Suprapubic skin (tissue), 4 donors: ENCODE measurements around the gene TINAGL1. TPM values are rescaled to one million over a fixed set of nuclear protein-coding genes. Genes with fewer than 3 reads are reported as not detected.

Experiments used
- DNase-seq, 2 donors: peaks; one replicate each; pipeline ENCODE4 v3.0.0-alpha.2; 2019; ENCODE audit warnings: low spot score in 2 of 2
- H3K27ac ChIP-seq: fragments of 200-600 bp; sonication (generic); one replicate; pipeline ENCODE4 v1.5.1; 2019
- H3K27me3 ChIP-seq: fragments of 200-600 bp; sonication (generic); one replicate; pipeline ENCODE4 v1.5.1; 2019
- H3K36me3 ChIP-seq: fragments of 200-600 bp; sonication (generic); one replicate; pipeline ENCODE4 v1.5.1; 2019
- H3K4me1 ChIP-seq: fragments of 200-600 bp; sonication (generic); one replicate; pipeline ENCODE4 v1.5.1; 2019
- H3K4me3 ChIP-seq: fragments of 200-600 bp; sonication (generic); one replicate; pipeline ENCODE4 v1.5.1; 2019; ENCODE audit warnings: mild to moderate bottlenecking
- H3K9me3 ChIP-seq: fragments of 200-600 bp; sonication (generic); one replicate; pipeline ENCODE4 v1.5.1; 2019
- CTCF ChIP-seq, 2 donors: fragments of 200-600 bp in 1 of 2; fragments of 450-650 bp in 1 of 2; sonication (generic) in 1 of 2; IDR thresholded peaks; one replicate each; pipeline ENCODE4 v1.5.1; 2016 to 2019; ENCODE audit warnings: antibody characterized with exemption in 2 of 2, mild to moderate bottlenecking in 1 of 2, moderate library complexity in 1 of 2
- EP300 ChIP-seq: sonication (generic); formaldehyde crosslinking; IDR thresholded peaks from one replicate; pipeline ENCODE4 v1.6.1; 2017; ENCODE audit warnings: antibody characterized with exemption
- POLR2A ChIP-seq, 2 donors: fragments of 450-650 bp; IDR thresholded peaks; one replicate each; pipeline ENCODE4 v1.6.1; 2017; ENCODE audit warnings: antibody characterized with exemption in 2 of 2, mild to moderate bottlenecking in 2 of 2, moderate library complexity in 2 of 2
- POLR2AphosphoS5 ChIP-seq, 3 donors: sonication (generic); formaldehyde crosslinking; IDR thresholded peaks; one replicate each; pipeline ENCODE4 v1.6.1; 2017; ENCODE audit warnings: antibody characterized with exemption in 3 of 3
- WGBS: methylation state at CpG from one replicate; pipeline ENCODE4 v1.1.5; 2018; 5-methylcytosine and 5-hydroxymethylcytosine counted together
- total RNA-seq, 4 donors: library from RNA; depleted of rRNA; stranded (reverse); fragments of >200 nt; gene quantifications; one replicate each; pipeline ENCODE4 v1.1.0, GENCODE V29; 2016

TINAGL1 gene
- total RNA-seq, 4 donors from 2014 or later: 40.1 to 78.5 (median 64.0) TPM

GRCh38 chr1:31549809-31550620 is 26.3 kb upstream of the TINAGL1 start:
- peaks cover 18% of the 10 kb centered on the region for H3K4me1 ChIP-seq
- peaks cover 3% of the 10 kb centered on the region for H3K27me3 ChIP-seq
- WGBS: 57% methylated on average over 7 of the region's 7 CpGs
- no peak overlapping the region for H3K4me3 ChIP-seq
- no peak for DNase-seq
- H3K9me3 ChIP-seq: no peaks in the 10 kb centered on the region
- no peak overlapping the region for H3K27ac ChIP-seq
- TF ChIP-seq POLR2A (IDR thresholded peaks at IDR 0.05): no peak
- no peak for TF ChIP-seq CTCF (IDR thresholded peaks at IDR 0.05)
- no peaks in the 10 kb centered on the region for H3K36me3 ChIP-seq

GRCh38 chr1:31551208-31551607 is 25.1 kb upstream of the TINAGL1 start:
- WGBS: 88% methylated on average over 1 of the region's 1 CpG
- no peak for DNase-seq
- Histone ChIP-seq H3K27me3 (peaks cover 6% of the 10 kb centered on the region), H3K4me3 (no peak overlapping the region), H3K36me3 (no peaks in the 10 kb centered on the region), H3K4me1 (peaks cover 18% of the 10 kb centered on the region), H3K27ac (no peak overlapping the region), H3K9me3 (no peaks in the 10 kb centered on the region)
- TF ChIP-seq CTCF (IDR thresholded peaks at IDR 0.05): no peak
- TF ChIP-seq POLR2A (IDR thresholded peaks at IDR 0.05): no peak
- TF ChIP-seq EP300: no peak
- TF ChIP-seq POLR2AphosphoS5 (IDR thresholded peaks at IDR 0.05): no peak

GRCh38 chr1:31552489-31552888 is 23.8 kb upstream of the TINAGL1 start:
- WGBS: 93% methylated on average over 6 of the region's 7 CpGs
- no peak for DNase-seq
- TF ChIP-seq CTCF (IDR thresholded peaks at IDR 0.05) (no peak), EP300 (no peak), POLR2A (IDR thresholded peaks at IDR 0.05) (no peak), POLR2AphosphoS5 (IDR thresholded peaks at IDR 0.05) (no peak)

GRCh38 chr1:31556481-31557006 is 19.8 kb upstream of the TINAGL1 start:
- WGBS: 74% methylated on average over 5 of the region's 5 CpGs
- no peaks in the 10 kb centered on the region for H3K4me1 ChIP-seq
- no peaks in the 10 kb centered on the region for H3K36me3 ChIP-seq
- no peak overlapping the region for H3K27ac ChIP-seq
- TF ChIP-seq POLR2A (IDR thresholded peaks at IDR 0.05) (no peak), CTCF (IDR thresholded peaks at IDR 0.05) (no peak), POLR2AphosphoS5 (IDR thresholded peaks at IDR 0.05) (no peak), EP300 (no peak)
- H3K4me3 ChIP-seq: no peak overlapping the region
- H3K27me3 ChIP-seq: peaks cover 10% of the 10 kb centered on the region
- no peaks in the 10 kb centered on the region for H3K9me3 ChIP-seq
- DNase-seq: no peak

More at GRCh38 chr1:31552489-31552888, 23.8 kb upstream of the TINAGL1 start:
- Histone ChIP-seq H3K27ac (no peak overlapping the region), H3K4me1 (peaks cover 18% of the 10 kb centered on the region), H3K9me3 (no peaks in the 10 kb centered on the region), H3K36me3 (no peaks in the 10 kb centered on the region), H3K27me3 (peaks cover 6% of the 10 kb centered on the region), H3K4me3 (no peak overlapping the region)

- no peak for DNase-seq
- no peaks in the 10 kb centered on the region for H3K9me3 ChIP-seq
- peaks cover 4% of the 10 kb centered on the region for H3K4me1 ChIP-seq
- H3K36me3 ChIP-seq: no peaks in the 10 kb centered on the region
- H3K27me3 ChIP-seq: peaks cover 7% of the 10 kb centered on the region
- TF ChIP-seq EP300 (no peak), CTCF (IDR thresholded peaks at IDR 0.05) (no peak), POLR2A (IDR thresholded peaks at IDR 0.05) (no peak), POLR2AphosphoS5 (IDR thresholded peaks at IDR 0.05) (no peak)
- H3K27ac ChIP-seq: no peak overlapping the region
- H3K4me3 ChIP-seq: no peak overlapping the region
Observed at GRCh38 chr1:31559715-31560114, 16.6 kb upstream of the TINAGL1 start.
